Neutrophil (primary cell): Measurements from ENCODE around the gene C22orf15.

ENCODE experiments used
- H3K27ac ChIP-seq: fragments of 200-600 bp; sonication (generic); 2 replicates; pipeline ENCODE4 v1.5.1; 2016; ENCODE audit warnings: mild to moderate bottlenecking, moderate library complexity
- H3K27me3 ChIP-seq: fragments of 200-600 bp; sonication (generic); 2 replicates; pipeline ENCODE4 v1.6.0; 2016; ENCODE audit warnings: mild to moderate bottlenecking
- H3K36me3 ChIP-seq: fragments of 200-600 bp; sonication (generic); 2 replicates; pipeline ENCODE4 v1.5.1; 2017
- H3K4me1 ChIP-seq, 2 experiments: fragments of 200-600 bp in 1 of 2; sonication (generic) in 1 of 2; 1 replicate in 1 of 2; 2 replicates in 1 of 2; pipeline versions ENCODE4 v1.5.1 to v1.6.1; 2013 to 2016; ENCODE audit warnings: low read depth in 1 of 2, low read length in 1 of 2, mild to moderate bottlenecking in 1 of 2, moderate library complexity in 1 of 2; ENCODE audit not compliant: control insufficient read depth in 1 of 2, insufficient read depth in 1 of 2
- H3K4me3 ChIP-seq, 2 experiments: fragments of 200-600 bp in 1 of 2; sonication (generic) in 1 of 2; 1 replicate in 1 of 2; 2 replicates in 1 of 2; pipeline ENCODE4 v1.5.1; 2013 to 2016; ENCODE audit warnings: low read depth in 1 of 2, low read length in 1 of 2, mild to moderate bottlenecking in 1 of 2, moderate library complexity in 1 of 2
- H3K9me3 ChIP-seq: fragments of 200-600 bp; sonication (generic); 2 replicates; pipeline ENCODE4 v1.5.1; 2016
- TF ChIP-seq, protein P1 (sequence below): fragments of 200-600 bp; sonication (generic); IDR thresholded peaks from 2 replicates; pipeline ENCODE4 v1.5.1; 2016; ENCODE audit warnings: antibody characterized with exemption

The C22orf15 gene

GRCh38 chr22:23762842-23763578 is at the start of gene C22orf15:
Gene C22orf15, plus strand, starts transcription at chr22:23762990. Its CDS starts 317 bp downstream, at chr22:23763307.
- H3K4me3 ChIP-seq = peak within 1 kb of the TSS; percentile 53 to 59
- H3K36me3 ChIP-seq = no peaks in the 10 kb centered on the region
- H3K9me3 ChIP-seq = no peaks in the 10 kb centered on the region
- H3K27ac ChIP-seq = no peak within 1 kb of the TSS
- TF ChIP-seq, protein P1, sequence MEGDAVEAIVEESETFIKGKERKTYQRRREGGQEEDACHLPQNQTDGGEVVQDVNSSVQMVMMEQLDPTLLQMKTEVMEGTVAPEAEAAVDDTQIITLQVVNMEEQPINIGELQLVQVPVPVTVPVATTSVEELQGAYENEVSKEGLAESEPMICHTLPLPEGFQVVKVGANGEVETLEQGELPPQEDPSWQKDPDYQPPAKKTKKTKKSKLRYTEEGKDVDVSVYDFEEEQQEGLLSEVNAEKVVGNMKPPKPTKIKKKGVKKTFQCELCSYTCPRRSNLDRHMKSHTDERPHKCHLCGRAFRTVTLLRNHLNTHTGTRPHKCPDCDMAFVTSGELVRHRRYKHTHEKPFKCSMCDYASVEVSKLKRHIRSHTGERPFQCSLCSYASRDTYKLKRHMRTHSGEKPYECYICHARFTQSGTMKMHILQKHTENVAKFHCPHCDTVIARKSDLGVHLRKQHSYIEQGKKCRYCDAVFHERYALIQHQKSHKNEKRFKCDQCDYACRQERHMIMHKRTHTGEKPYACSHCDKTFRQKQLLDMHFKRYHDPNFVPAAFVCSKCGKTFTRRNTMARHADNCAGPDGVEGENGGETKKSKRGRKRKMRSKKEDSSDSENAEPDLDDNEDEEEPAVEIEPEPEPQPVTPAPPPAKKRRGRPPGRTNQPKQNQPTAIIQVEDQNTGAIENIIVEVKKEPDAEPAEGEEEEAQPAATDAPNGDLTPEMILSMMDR = no peak
- H3K27me3 ChIP-seq = peaks cover 4% of the 10 kb centered on the region
- H3K4me1 ChIP-seq = peaks cover 26% of the 10 kb centered on the region in 2 experiments

DNA sequence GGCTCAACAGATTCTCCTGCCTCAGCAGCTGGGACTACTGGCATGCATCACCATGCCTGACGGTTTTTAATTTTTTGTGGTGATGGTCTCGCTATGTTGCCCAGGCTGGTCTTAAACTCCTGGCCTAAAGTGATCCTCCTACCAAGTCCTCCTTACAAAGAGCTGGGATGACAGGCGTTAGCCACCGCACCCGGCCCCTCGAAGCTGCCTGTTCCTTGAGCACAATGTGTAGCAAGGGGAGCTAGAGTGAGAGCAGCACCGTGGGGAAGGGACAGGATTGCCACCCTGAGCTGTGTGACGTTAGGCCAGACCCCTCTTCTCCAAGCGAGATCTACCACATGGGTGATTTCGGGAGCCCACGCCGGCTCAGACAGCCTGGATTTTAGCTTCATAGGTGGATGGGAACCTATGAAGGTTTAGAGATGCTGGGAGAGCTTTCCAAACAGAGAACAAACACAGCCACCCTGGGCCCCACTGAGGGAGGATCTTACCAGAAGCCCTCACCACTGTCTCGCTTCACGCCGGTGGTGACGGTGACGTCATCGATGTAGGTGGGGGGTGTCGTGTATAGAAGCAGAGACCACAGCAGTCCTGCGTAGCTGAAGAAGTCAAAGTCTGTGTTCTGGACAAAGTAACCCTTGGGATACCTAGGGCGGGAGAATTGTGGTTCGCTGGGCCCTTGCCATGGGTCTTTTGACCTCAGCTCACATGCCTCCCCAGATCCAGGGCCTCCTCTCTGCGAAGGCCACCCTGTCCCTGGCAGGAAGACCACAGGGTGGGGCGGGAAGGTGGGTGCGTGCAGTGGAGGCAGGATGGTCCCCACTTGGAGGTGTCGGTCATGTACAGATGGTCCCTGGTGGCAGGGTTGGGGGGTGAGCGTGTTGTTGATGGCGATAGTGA is 48.8 kb upstream of the C22orf15 start:
- no peak overlapping the region for H3K27ac ChIP-seq
- H3K27me3 ChIP-seq = no peaks in the 10 kb centered on the region

GRCh38 chr22:23714596-23715578 is 47.9 kb upstream of the C22orf15 start:
- no peaks in the 10 kb centered on the region for H3K9me3 ChIP-seq
- peak overlapping the region; percentile 92 for H3K27ac ChIP-seq
- peak overlapping the region; percentile 95 to 98 for H3K4me3 ChIP-seq
- TF ChIP-seq, protein P1 = no peak
- H3K27me3 ChIP-seq = no peaks in the 10 kb centered on the region
- H3K36me3 ChIP-seq = peaks cover 54% of the 10 kb centered on the region
- peaks cover 18 to 21% of the 10 kb centered on the region in 2 experiments for H3K4me1 ChIP-seq

More for the DNA sequence above, 48.8 kb upstream of the C22orf15 start:
- TF ChIP-seq, protein P1 = no peak
- Histone ChIP-seq H3K4me1 (peaks cover 18 to 21% of the 10 kb centered on the region in 2 experiments), H3K9me3 (no peaks in the 10 kb centered on the region), H3K36me3 (peaks cover 63% of the 10 kb centered on the region), H3K4me3 (no peak overlapping the region)

GRCh38 chr22:23715806-23716375 is 46.9 kb upstream of the C22orf15 start:
- Histone ChIP-seq H3K36me3 (peaks cover 44% of the 10 kb centered on the region), H3K4me3 (peak overlapping the region; percentile 95 to 98), H3K27me3 (no peaks in the 10 kb centered on the region), H3K4me1 (peaks cover 18 to 21% of the 10 kb centered on the region in 2 experiments), H3K9me3 (no peaks in the 10 kb centered on the region), H3K27ac (peak overlapping the region; percentile 92)
- TF ChIP-seq, protein P1 = no peak
